Panc1 (cell line): ENCODE results near the gene CIAO1. TPM values are rescaled to one million over a fixed set of nuclear protein-coding genes. Genes with fewer than 3 reads are reported as not detected.

ENCODE experiments used
- ATAC-seq: fragments of 200-7000 bp; cut with Tn5 transposase; 2 replicates; pipeline ENCODE4 v1.9.1; 2020; ENCODE audit warnings: mild to moderate bottlenecking, moderate library complexity
- BruUV-seq: library from RNA; stranded (reverse); fragments of 400-500 nt; replicated peaks from 2 replicates; lab custom pipeline; 2021; lab: Mats Ljungman, UMichigan
- CTCF ChIA-PET: fragments of 300-600 bp; sonication (Branson Sonifier 250); formaldehyde crosslinking; loops from one replicate; lab custom pipeline; 2022; ENCODE audit warnings: antibody characterized with exemption; lab: Charles Lee
- POLR2A ChIA-PET: fragments of 300-600 bp; sonication (Branson Sonifier 250); formaldehyde crosslinking; loops from one replicate; lab custom pipeline; 2022; ENCODE audit warnings: antibody characterized with exemption; lab: Charles Lee
- DNase-seq: peaks from one replicate; pipeline ENCODE4 v3.0.0-alpha.2; 2010; ENCODE audit warnings: low read depth, low spot score
- H3K27ac ChIP-seq: 2 replicates; pipeline ENCODE4 v1.5.1; 2011; ENCODE audit warnings: mild to moderate bottlenecking, low read length, inconsistent platforms
- H3K27me3 ChIP-seq: fragments of 200-500 bp; sonication (Bioruptor generic); 2 replicates; pipeline ENCODE4 v1.6.0; 2014; ENCODE audit warnings: low read length, inconsistent platforms; ENCODE audit not compliant: control insufficient read depth, insufficient read depth
- H3K36me3 ChIP-seq: fragments of 200-500 bp; sonication (Bioruptor generic); 2 replicates; pipeline ENCODE4 v1.5.1; 2014; ENCODE audit warnings: inconsistent platforms, mild to moderate bottlenecking, low read length, moderate library complexity; ENCODE audit not compliant: control insufficient read depth, insufficient read depth
- H3K4me1 ChIP-seq: 2 replicates; pipeline ENCODE4 v1.5.1; 2011; ENCODE audit warnings: inconsistent platforms, mild to moderate bottlenecking, low read length, moderate library complexity; ENCODE audit not compliant: control insufficient read depth, insufficient read depth
- H3K4me3 ChIP-seq, 2 experiments: 2 replicates each; pipeline ENCODE4 v1.5.1; 2011 to 2012; ENCODE audit warnings: low read depth in 2 of 2, low read length in 2 of 2, mild to moderate bottlenecking in 2 of 2, inconsistent platforms in 1 of 2, moderate library complexity in 1 of 2
- H3K9me3 ChIP-seq: fragments of 200-500 bp; sonication (Bioruptor generic); 2 replicates; pipeline ENCODE4 v1.5.1; 2014; ENCODE audit warnings: low read depth, mild to moderate bottlenecking, inconsistent platforms, low read length, moderate library complexity; ENCODE audit not compliant: control insufficient read depth, insufficient read depth
- CTCF ChIP-seq: fragments of 450-650 bp; IDR thresholded peaks from 2 replicates; pipeline ENCODE4 v1.5.1; 2017; ENCODE audit warnings: mild to moderate bottlenecking
- POLR2AphosphoS5 ChIP-seq: IDR thresholded peaks from 2 replicates; pipeline ENCODE4 v1.6.1; 2012; ENCODE audit warnings: mild to moderate bottlenecking, low read depth, low read length, moderate library complexity
- REST ChIP-seq, 2 experiments: IDR thresholded peaks; 2 replicates each; pipeline ENCODE4 v1.6.1; 2011 to 2012; ENCODE audit warnings: low read depth in 2 of 2, control low read depth in 1 of 2, low read length in 1 of 2, mild to moderate bottlenecking in 1 of 2, moderate library complexity in 1 of 2; ENCODE audit not compliant: insufficient read depth in 1 of 2
- SIN3A ChIP-seq: IDR thresholded peaks from 2 replicates; pipeline ENCODE4 v1.6.1; 2012; ENCODE audit warnings: low read depth, mild to moderate bottlenecking, low read length, moderate library complexity, borderline replicate concordance; ENCODE audit not compliant: insufficient read depth
- TCF7L2 ChIP-seq: IDR thresholded peaks from 2 replicates; pipeline ENCODE4 v1.6.1; 2011; ENCODE audit warnings: mild to moderate bottlenecking, low read depth, low read length, inconsistent platforms
- in situ Hi-C: cut with HindIII; loops from 2 replicates; pipeline ENCODE4 v1.10.0; 2016; ENCODE audit warnings: low sequenced_read_pairs, low pct_unique_long_range_greater_than_20kb
- intact Hi-C: fragments of 100-400 bp; cut with micrococcal nuclease; formaldehyde crosslinking; loops from one replicate; pipeline ENCODE4 v1.10.0; 2022; ENCODE audit not compliant: unreplicated experiment
- total RNA-seq: library from RNA; stranded (reverse); gene quantifications from one replicate; pipeline ENCODE4 v1.2.1, GENCODE V29; 2021; ENCODE audit not compliant: unreplicated experiment

The CIAO1 gene
- total RNA-seq, 1 experiment from 2014 or later = 85.5 TPM

DNA sequence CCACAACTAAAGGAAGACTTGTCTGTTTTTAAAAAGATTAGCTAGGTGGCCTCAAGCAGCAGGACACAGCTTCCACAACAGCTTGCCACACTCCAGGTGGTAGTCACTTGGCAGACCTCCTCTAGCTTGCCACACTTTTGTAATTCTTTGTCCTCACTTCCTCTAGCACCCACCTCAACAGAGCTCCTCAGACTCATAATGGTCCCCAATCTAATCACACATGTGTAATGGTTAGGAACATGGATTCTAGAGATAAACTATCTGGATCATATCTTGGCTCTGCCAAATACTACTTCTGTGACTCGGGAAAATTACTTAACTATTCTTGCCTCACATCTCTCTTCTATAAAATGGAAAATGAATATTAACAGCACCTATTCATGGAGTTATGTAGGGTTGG is 35.8 kb downstream of the CIAO1 start:
- ChIA-PET CTCF (no interaction called here), POLR2A (interaction anchor here (0.5 kb wide), 2 partner anchors 14 to 18 kb away, joined by 3 read pairs; no protein-coding TSS in a partner anchor)
- in situ Hi-C loops = no loop called here
- BruUV-seq = no TSS peak
- no peak for TF ChIP-seq TCF7L2
- no peak for TF ChIP-seq REST (IDR thresholded peaks at IDR 0.05; ENCODE audit: insufficient read depth in 1 of 2, low read depth in 2 of 2, low read length in 1 of 2)
- TF ChIP-seq POLR2AphosphoS5 = no peak
- TF ChIP-seq SIN3A = no peak
- TF ChIP-seq CTCF = no peak
- no peak overlapping the region for H3K27ac ChIP-seq
- H3K4me1 ChIP-seq = peaks cover 21% of the 10 kb centered on the region
- H3K9me3 ChIP-seq = no peaks in the 10 kb centered on the region
- ATAC-seq (no peak), DNase-seq (no peak)
- intact Hi-C loops = no loop called here
- no peak overlapping the region for H3K4me3 ChIP-seq
- H3K27me3 ChIP-seq = no peaks in the 10 kb centered on the region
- H3K36me3 ChIP-seq = peaks cover 72% of the 10 kb centered on the region

- BruUV-seq = no TSS peak
- CTCF ChIA-PET = no interaction called here
- ATAC-seq (no peak), DNase-seq (no peak)
- Histone ChIP-seq H3K4me1 (peaks cover 21% of the 10 kb centered on the region), H3K9me3 (no peaks in the 10 kb centered on the region), H3K4me3 (peak overlapping the region; percentile 94 to 99), H3K27ac (peak overlapping the region; percentile 98), H3K36me3 (peaks cover 49% of the 10 kb centered on the region), H3K27me3 (no peaks in the 10 kb centered on the region)
- intact Hi-C loops = no loop called here
- POLR2A ChIA-PET = no interaction called here
- TF ChIP-seq REST (IDR thresholded peaks at IDR 0.05; ENCODE audit: insufficient read depth in 1 of 2, low read depth in 2 of 2, low read length in 1 of 2) (no peak), TCF7L2 (0 out of 2 replicates have a peak, but pooled peaks have one; percentile 1)
- in situ Hi-C loops = no loop called here
Measured at GRCh38 chr2:96304606-96305005, 38.6 kb downstream of the CIAO1 start.
